ENCODE data around the gene LIN7C.

Gene LIN7C

DNA sequence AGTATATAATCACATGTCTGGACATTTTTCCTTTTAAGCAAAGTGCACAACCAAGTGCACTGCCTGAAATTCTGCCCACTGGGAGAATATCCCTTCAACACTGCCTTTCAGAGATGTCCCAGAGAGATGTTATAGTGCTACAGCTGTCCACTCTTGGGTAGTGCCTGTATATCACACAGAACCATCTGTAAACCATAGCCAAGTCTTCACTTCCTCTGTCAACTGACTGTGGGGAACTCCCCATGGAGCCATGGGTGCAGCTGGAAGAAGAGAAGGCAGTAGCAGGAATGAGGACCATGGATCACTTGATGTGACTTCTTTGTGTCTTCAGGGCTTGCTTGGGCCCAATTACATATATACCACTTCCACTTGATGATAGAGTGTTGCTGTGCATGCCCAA, 44.6 kb upstream of the LIN7C start:
- no peak for ATAC-seq
- TF ChIP-seq, protein P1, sequence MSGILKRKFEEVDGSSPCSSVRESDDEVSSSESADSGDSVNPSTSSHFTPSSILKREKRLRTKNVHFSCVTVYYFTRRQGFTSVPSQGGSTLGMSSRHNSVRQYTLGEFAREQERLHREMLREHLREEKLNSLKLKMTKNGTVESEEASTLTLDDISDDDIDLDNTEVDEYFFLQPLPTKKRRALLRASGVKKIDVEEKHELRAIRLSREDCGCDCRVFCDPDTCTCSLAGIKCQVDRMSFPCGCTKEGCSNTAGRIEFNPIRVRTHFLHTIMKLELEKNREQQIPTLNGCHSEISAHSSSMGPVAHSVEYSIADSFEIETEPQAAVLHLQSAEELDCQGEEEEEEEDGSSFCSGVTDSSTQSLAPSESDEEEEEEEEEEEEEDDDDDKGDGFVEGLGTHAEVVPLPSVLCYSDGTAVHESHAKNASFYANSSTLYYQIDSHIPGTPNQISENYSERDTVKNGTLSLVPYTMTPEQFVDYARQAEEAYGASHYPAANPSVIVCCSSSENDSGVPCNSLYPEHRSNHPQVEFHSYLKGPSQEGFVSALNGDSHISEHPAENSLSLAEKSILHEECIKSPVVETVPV (CRISPR knock-in tag; IDR thresholded peaks at IDR 0.05), result no peak
- TF ChIP-seq, protein P2, sequence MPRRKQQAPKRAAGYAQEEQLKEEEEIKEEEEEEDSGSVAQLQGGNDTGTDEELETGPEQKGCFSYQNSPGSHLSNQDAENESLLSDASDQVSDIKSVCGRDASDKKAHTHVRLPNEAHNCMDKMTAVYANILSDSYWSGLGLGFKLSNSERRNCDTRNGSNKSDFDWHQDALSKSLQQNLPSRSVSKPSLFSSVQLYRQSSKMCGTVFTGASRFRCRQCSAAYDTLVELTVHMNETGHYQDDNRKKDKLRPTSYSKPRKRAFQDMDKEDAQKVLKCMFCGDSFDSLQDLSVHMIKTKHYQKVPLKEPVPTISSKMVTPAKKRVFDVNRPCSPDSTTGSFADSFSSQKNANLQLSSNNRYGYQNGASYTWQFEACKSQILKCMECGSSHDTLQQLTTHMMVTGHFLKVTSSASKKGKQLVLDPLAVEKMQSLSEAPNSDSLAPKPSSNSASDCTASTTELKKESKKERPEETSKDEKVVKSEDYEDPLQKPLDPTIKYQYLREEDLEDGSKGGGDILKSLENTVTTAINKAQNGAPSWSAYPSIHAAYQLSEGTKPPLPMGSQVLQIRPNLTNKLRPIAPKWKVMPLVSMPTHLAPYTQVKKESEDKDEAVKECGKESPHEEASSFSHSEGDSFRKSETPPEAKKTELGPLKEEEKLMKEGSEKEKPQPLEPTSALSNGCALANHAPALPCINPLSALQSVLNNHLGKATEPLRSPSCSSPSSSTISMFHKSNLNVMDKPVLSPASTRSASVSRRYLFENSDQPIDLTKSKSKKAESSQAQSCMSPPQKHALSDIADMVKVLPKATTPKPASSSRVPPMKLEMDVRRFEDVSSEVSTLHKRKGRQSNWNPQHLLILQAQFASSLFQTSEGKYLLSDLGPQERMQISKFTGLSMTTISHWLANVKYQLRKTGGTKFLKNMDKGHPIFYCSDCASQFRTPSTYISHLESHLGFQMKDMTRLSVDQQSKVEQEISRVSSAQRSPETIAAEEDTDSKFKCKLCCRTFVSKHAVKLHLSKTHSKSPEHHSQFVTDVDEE (CRISPR knock-in tag; IDR thresholded peaks at IDR 0.05), result no peak
- TF ChIP-seq OSR1 (CRISPR knock-in tag; IDR thresholded peaks at IDR 0.05) (no peak), PPARA (CRISPR knock-in tag; IDR thresholded peaks at IDR 0.05; ENCODE audit: borderline replicate concordance) (no peak), ISL1 (CRISPR knock-in tag; IDR thresholded peaks at IDR 0.05) (no peak), TOX (CRISPR knock-in tag; IDR thresholded peaks at IDR 0.05; ENCODE audit: borderline replicate concordance) (no peak), ZNF70 (CRISPR knock-in tag; IDR thresholded peaks at IDR 0.05) (no peak), ZC3H10 (CRISPR knock-in tag; IDR thresholded peaks at IDR 0.05) (no peak), ARNTL (CRISPR knock-in tag; IDR thresholded peaks at IDR 0.05; ENCODE audit: borderline replicate concordance, low read depth) (no peak), ZNF565 (CRISPR knock-in tag; conservative IDR thresholded peaks at IDR 0.05; ENCODE audit: low read depth) (no peak), SNAI2 (CRISPR knock-in tag; IDR thresholded peaks at IDR 0.05) (no peak), RARB (CRISPR knock-in tag; IDR thresholded peaks at IDR 0.05) (no peak), TCF4 (CRISPR knock-in tag; IDR thresholded peaks at IDR 0.05; ENCODE audit: borderline replicate concordance) (no peak)
- TF ChIP-seq, protein P3, sequence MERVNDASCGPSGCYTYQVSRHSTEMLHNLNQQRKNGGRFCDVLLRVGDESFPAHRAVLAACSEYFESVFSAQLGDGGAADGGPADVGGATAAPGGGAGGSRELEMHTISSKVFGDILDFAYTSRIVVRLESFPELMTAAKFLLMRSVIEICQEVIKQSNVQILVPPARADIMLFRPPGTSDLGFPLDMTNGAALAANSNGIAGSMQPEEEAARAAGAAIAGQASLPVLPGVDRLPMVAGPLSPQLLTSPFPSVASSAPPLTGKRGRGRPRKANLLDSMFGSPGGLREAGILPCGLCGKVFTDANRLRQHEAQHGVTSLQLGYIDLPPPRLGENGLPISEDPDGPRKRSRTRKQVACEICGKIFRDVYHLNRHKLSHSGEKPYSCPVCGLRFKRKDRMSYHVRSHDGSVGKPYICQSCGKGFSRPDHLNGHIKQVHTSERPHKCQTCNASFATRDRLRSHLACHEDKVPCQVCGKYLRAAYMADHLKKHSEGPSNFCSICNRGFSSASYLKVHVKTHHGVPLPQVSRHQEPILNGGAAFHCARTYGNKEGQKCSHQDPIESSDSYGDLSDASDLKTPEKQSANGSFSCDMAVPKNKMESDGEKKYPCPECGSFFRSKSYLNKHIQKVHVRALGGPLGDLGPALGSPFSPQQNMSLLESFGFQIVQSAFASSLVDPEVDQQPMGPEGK (CRISPR knock-in tag; IDR thresholded peaks at IDR 0.05; ENCODE audit: borderline replicate concordance), result no peak

DNA sequence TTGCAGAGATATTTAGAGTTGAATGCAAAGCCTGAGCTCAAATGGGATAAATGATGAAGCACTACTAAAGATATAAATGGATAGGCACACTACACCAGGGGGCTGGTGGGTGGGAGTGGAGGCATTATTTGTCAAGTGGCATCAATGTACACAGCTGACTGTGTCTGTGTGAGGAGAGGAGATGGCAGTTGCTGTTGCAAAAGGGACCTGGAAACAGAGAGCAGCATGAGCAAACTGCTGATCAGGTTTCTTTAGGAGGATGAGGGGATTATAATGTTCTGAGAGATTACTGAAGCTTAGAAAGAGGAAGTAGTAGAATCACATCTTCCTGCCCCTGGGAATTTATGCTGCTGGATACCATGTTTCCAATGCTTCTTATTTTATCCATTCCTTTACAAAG, 39.4 kb upstream of the LIN7C start:
- no peak for ATAC-seq
- TF ChIP-seq ZNF565 (CRISPR knock-in tag; conservative IDR thresholded peaks at IDR 0.05; ENCODE audit: low read depth) (no peak), GLIS3 (CRISPR knock-in tag; IDR thresholded peaks at IDR 0.05) (no peak), RARB (CRISPR knock-in tag; IDR thresholded peaks at IDR 0.05) (no peak), BACH2 (CRISPR knock-in tag; IDR thresholded peaks at IDR 0.05; ENCODE audit: borderline replicate concordance) (no peak), OSR1 (CRISPR knock-in tag; IDR thresholded peaks at IDR 0.05) (no peak), ZNF8 (CRISPR knock-in tag; IDR thresholded peaks at IDR 0.05) (no peak)
- TF ChIP-seq, protein P3 (CRISPR knock-in tag; IDR thresholded peaks at IDR 0.05; ENCODE audit: borderline replicate concordance), result no peak

DNA sequence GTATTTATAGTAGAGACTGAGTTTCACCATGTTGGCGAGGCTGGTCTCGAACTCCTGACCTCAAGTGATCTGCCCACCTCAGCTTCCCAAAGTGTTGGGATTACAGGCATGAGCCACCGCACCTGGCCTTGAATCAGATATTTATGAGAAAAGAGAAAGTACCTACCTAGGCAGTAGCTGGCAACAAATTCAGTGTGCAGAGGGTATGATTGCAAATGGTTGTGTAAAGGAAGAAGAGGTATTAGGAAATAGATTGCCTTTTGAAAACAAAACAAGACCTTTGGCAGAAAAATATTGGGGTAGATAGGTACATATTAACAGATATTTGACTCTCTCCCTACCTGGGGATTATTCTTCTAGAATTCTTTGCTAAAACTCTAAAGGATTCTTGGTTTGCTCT, 38.5 kb upstream of the LIN7C start:
- ATAC-seq, result no peak
- TF ChIP-seq, protein P2 (CRISPR knock-in tag; IDR thresholded peaks at IDR 0.05), result no peak
- TF ChIP-seq ZNF70 (CRISPR knock-in tag; IDR thresholded peaks at IDR 0.05), result no peak
- TF ChIP-seq ZFP30 (CRISPR knock-in tag; IDR thresholded peaks at IDR 0.05), result no peak
- TF ChIP-seq RARB (CRISPR knock-in tag; IDR thresholded peaks at IDR 0.05), result no peak
- no peak for TF ChIP-seq ZNF565 (CRISPR knock-in tag; conservative IDR thresholded peaks at IDR 0.05; ENCODE audit: low read depth)
- TF ChIP-seq CSDC2 (CRISPR knock-in tag; IDR thresholded peaks at IDR 0.05), result no peak
- no peak for TF ChIP-seq ARNTL (CRISPR knock-in tag; IDR thresholded peaks at IDR 0.05; ENCODE audit: borderline replicate concordance, low read depth)
- no peak for TF ChIP-seq ESRRG (CRISPR knock-in tag; IDR thresholded peaks at IDR 0.05)
- TF ChIP-seq PPARA (CRISPR knock-in tag; IDR thresholded peaks at IDR 0.05; ENCODE audit: borderline replicate concordance), result no peak
- no peak for TF ChIP-seq OSR1 (CRISPR knock-in tag; IDR thresholded peaks at IDR 0.05)
- TF ChIP-seq, protein P4, sequence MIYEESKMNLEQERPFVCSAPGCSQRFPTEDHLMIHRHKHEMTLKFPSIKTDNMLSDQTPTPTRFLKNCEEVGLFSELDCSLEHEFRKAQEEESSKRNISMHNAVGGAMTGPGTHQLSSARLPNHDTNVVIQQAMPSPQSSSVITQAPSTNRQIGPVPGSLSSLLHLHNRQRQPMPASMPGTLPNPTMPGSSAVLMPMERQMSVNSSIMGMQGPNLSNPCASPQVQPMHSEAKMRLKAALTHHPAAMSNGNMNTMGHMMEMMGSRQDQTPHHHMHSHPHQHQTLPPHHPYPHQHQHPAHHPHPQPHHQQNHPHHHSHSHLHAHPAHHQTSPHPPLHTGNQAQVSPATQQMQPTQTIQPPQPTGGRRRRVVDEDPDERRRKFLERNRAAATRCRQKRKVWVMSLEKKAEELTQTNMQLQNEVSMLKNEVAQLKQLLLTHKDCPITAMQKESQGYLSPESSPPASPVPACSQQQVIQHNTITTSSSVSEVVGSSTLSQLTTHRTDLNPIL (CRISPR knock-in tag; IDR thresholded peaks at IDR 0.05; ENCODE audit: low read depth), result no peak
- no peak for TF ChIP-seq TOX (CRISPR knock-in tag; IDR thresholded peaks at IDR 0.05; ENCODE audit: borderline replicate concordance)
- TF ChIP-seq ZNF8 (CRISPR knock-in tag; IDR thresholded peaks at IDR 0.05), result no peak
- TF ChIP-seq, protein P1 (CRISPR knock-in tag; IDR thresholded peaks at IDR 0.05), result no peak
- TF ChIP-seq ZFP3 (CRISPR knock-in tag; IDR thresholded peaks at IDR 0.05), result no peak
- no peak for TF ChIP-seq ISL1 (CRISPR knock-in tag; IDR thresholded peaks at IDR 0.05)

Data from SK-N-SH treated with all-trans-retinoic acid at 6 μM for 48 hours (cell line).